ENCODE measurements around the gene AMZ1. TPM values are rescaled to one million over a fixed set of nuclear protein-coding genes. Genes with fewer than 3 reads are reported as not detected.
"Not testable (repeated sequence)": the region's sequence is repeated elsewhere in the genome, so short reads cannot be mapped to it uniquely, and the experiment has no call there.

Gene AMZ1
- total RNA-seq, 1 donor from 2014 or later, result 0.11 TPM

GRCh38 chr7:2709553-2710285 lies 21.7 kb downstream of the AMZ1 start:
- peak; percentile 61 for DNase-seq (ENCODE audit: low read depth)

- no peak for DNase-seq (ENCODE audit: low read depth)
These were observed 22.3 kb downstream of the AMZ1 start for GRCh38 chr7:2710286-2710655.

- DNase-seq (ENCODE audit: low read depth), result peak; percentile 20
These were observed 23.0 kb downstream of the AMZ1 start for GRCh38 chr7:2710901-2711551.

DNA sequence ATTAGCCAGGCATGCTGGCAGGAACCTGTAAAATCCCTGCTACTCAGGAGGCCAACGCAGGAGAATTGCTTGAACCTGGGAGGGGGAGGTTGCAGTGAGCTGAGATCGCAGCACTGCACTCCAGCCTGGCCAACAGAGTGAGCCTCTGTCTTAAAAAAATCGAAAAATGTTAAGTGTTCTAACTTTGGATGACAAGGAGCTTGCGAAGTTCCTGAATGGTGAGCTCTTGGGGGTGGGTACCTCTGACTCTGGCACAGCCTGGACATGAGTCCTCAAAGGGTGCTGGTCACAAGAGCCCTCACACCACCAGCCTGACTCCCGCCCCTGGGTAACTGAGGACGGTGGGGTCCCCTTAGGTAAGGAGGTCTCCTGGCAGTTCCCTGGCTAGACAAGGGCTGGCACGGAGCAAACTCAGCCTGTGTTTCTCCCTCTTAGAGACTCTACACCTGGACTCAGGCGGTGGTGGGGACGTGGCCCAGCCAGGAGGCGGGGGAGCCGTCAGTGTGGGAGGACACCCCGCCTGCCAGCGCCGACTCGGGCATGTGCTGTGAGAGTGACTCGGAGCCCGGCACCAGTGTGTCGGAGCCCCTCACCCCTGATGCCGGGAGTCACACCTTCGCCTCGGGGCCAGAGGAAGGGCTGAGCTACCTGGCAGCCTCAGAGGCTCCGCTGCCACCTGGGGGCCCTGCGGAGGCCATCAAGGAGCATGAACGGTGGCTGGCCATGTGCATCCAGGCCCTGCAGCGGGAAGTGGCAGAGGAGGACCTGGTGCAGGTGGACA lies 24.1 kb downstream of the AMZ1 start:
- DNase-seq (ENCODE audit: low read depth), result no peak

GRCh38 chr7:2713370-2713769 lies 25.4 kb downstream of the AMZ1 start:
- peak; percentile 43 for DNase-seq (ENCODE audit: low read depth)

GRCh38 chr7:2713978-2714377 lies 26.0 kb downstream of the AMZ1 start:
- DNase-seq (ENCODE audit: low read depth), result no peak

DNA sequence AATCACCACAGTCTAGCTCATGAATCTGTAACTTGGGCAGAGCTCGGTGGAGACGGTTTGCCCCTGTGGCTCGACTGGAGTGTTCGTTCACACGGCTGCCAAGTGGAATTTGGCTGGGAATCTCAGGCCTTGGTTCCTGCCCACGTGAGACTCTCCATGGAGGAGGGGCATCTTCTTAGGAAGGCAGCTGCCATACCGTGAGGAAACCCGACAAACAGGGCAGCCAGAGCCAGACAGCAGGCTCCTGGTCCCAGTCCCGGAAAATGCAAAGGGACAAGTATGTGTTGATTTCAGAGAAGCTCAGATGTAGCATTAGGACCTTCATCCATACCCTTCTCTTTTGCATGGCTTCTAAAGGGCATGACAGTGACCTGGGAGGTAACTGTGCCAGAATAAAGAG lies 26.6 kb downstream of the AMZ1 start:
- no peak for DNase-seq (ENCODE audit: low read depth)

DNA sequence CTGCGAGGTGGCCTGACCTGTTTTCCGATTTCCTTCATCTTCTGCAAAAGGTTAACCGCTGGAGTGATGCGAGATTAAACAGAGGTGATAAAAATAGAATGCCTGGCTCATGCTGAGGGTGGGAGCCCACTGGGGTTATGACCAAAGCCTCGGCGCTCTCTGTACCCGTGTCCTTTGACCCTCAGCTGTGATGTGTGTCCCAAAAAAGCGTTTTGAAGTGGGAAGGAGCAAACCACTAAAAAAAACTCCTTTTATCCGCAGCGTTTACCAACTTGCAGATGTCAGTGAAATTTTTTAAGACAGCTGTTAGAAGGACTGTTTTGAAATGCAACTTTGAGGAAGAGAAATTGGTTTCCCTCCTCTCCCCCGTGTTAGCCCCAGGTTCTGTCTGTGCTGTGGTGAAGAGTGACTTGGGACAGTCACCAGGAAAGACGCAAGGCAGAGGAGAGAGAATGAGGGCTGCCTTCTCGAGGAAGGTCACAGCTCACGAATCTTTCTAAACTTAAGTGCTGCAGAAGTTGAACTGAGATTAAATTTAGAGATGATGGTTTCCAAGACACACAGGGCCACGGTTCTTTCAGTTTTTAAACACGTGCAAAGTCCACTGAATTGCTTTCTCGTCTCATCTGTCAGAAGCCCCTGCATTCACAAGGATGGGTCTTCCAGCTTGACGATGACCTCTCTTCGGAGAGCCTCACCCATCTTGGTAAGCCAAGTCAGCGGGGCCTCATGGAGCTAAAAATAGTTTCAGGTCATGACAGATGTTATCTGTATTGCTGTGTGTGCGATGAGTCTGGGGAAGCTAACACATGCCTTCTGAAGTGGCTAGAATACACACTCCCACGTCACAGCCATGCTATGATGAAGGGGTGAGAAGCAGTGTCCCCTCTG lies 27.6 kb downstream of the AMZ1 start:
- no peak for DNase-seq (ENCODE audit: low read depth)

DNA sequence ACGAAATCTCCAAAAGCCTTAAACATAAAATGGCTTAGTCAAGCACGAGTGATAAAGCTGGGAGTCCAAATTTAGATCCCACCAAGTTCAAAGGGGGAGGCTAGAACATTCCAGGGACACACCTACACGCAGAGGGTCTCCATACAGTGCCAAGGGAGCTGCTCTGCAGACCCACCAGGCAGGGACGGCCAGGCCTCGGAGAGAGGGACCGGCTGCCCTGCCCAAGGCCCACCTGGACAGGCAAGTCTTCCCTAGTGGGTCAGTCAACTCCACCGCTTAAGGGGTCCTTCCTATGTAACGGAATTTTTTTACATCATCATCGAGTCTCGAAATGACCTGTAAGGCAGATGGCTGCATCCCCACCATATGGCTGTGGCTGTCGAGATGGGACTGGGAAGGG lies 28.5 kb downstream of the AMZ1 start:
- DNase-seq (ENCODE audit: low read depth), result no peak

DNA sequence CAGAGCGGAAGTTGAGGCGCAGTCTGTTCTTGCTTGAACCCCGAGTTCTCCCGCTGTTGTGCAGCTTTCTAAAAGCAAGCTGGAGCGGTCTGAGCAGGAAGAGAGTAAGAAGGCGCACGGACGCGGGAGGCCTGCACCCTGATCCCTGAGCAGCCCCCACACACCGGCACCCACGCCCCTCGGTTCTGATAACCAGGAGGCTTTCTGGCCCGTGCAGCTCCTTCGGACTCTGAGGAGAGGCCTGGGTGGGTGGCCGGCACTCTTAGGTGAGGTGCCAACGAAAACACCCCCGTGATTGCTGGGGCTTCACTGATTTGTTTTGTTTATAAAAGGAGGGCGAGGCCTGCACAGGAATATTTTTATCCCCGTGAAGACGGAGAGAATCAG lies 28.9 kb downstream of the AMZ1 start:
- DNase-seq (ENCODE audit: low read depth), result no peak

DNA sequence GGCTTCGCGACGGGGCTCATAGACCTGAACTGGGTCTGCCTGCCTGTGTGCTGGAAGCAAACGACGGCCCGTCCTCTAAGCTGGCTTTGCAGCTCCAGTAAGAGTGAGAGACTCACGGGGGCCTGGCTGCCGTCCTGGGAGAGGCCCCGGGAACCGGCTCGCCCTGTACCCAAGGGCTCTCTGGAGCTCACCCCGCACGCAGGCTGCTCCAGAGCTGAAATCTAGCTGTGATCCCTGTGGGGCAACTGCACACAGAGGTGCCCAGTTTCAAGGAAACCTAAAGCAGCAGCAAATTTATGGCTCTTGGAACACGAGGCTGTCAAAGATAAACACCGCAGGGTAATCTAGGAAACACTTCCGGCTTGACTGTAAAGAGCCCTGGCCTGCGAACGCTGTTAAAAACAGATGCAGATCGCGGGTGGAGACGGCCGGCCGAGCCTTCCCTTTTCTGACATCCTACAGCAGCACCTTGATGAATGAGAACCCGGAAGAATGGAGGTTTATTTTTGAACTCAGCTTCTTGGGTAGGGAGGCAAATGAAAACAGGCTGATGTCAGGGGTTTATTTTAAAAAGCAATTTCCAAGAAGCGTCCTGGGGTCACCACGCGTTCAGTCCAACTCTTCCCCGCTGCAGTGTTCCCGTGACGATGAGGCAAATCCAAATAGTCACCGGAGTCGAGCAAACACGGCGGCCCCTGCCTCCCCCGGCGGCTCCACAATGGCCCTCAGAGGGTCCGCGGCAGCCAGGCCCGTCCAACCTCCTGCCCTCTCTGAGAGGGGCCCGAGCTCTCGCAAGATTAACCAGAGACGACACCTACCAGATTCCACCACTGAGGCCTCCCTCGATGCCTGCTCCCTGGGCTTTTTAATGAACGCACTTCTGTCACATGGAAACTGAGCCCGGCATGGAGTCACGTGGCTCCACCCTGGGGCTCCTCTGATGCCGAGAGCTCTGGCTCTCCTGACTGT lies 29.6 kb downstream of the AMZ1 start:
- DNase-seq (ENCODE audit: low read depth), result no peak

DNA sequence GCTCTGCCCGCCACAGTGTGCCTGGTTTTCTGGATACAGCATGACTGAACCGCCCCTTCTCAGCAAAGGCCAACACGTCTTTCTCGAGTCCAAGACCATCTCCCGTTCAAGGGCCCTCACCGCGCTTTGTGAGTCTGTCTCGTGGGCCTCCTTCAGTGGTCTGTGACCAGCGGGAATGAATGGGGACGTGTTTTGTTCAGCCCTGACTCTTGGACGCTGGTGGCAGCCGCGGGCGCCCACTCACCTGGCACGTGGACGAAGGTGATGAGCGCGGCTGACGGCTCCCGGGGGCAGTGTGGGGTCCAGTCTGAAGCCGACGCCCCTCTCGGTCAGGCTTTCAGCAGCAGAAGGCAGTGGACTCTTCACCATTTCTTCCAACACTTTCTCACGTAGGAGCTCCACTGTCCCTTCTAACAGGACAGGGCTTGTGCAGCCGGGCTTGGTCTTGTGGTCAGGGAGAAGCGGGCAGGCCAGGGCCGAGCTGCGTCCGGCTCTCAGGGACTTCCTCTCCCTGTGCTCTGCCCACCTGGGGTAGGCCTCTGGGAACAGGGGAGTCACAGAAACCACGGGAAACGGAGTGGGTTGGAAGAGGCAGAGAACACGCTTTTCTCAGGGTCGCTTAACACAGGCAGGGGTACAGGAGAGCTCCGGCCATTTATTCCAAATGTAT lies 30.4 kb downstream of the AMZ1 start:
- DNase-seq (ENCODE audit: low read depth), result no peak

GRCh38 chr7:2719007-2719406 lies 31.0 kb downstream of the AMZ1 start:
- no peak for DNase-seq (ENCODE audit: low read depth)

GRCh38 chr7:2720024-2720423 lies 32.0 kb downstream of the AMZ1 start:
- peak; percentile 52 for DNase-seq (ENCODE audit: low read depth)

GRCh38 chr7:2721842-2722241 lies 33.8 kb downstream of the AMZ1 start:
- DNase-seq (ENCODE audit: low read depth), result no peak

DNA sequence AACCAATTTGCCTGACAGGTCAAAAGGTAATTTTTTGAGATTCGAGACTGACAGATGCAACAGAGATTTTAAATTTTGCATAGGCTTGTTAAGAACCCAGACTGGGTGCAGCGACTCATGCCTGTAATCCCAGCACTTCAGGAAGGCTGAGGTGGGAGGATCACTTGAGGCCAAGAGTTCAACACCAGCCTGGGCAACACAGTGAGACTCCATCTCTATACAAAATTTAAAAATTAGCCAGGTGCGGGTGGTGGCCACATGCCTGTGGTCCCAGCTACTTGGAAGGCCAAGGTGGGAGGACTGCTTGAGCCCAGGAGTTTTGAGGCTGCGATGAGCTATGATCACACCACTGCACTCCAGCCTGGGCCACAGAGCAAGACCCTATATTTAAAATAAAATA lies 34.6 kb downstream of the AMZ1 start:
- DNase-seq (ENCODE audit: low read depth), result no peak

DNA sequence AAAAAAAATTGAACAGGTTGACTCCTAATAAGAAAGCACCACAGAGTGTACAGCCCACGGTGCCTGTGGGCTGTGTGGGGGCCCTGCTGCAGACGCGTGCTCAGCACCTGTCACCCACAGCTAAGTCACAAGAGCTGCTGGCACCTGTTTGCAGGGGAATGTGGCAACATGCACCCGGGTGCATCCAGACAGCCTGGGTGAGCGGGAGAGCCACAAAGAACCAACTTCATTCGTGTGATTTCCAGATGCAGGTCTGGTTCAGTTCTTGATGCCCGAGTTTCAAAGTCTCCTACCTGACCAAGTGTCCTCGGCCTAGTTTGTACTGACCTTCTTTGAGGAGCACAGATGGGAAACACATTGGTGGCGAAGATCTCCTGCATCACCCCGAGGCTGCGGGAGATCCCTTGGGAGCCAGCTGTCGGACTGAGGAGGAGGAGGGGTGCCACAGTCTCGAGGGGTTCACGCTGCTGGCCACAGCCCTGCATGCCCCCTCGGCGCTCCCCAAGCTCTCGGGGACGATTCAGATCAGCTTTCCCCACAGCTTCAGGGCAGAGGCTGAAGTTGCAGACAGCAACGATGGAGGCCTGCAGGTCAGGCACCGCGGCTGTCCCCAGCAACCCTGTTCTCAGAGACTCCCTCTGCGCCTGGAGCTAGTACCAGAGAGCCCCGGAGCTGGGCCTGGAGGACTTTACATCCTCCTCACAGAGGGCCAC lies 35.3 kb downstream of the AMZ1 start:
- DNase-seq (ENCODE audit: low read depth), result peak; percentile 92

- not testable (repeated sequence) for DNase-seq (ENCODE audit: low read depth)
These were observed 36.0 kb downstream of the AMZ1 start for GRCh38 chr7:2724036-2724435.
